SK-N-SH treated with all-trans-retinoic acid at 6 μM for 48 hours (cell line): ENCODE measurements around the gene KCNA5.

Experiments used
- ISL1 ChIP-seq: fragments of 250-450 bp; sonication (Bioruptor Pico); IDR thresholded peaks from 2 replicates; pipeline ENCODE4 v2.1.2; 2022; ENCODE audit warnings: mild to moderate bottlenecking, moderate library complexity
- ZC3H10 ChIP-seq: fragments of 250-450 bp; sonication (Bioruptor Pico); IDR thresholded peaks from 2 replicates; pipeline ENCODE4 v1.5.1; 2021; ENCODE audit warnings: mild to moderate bottlenecking, moderate library complexity
- ZNF565 ChIP-seq: fragments of 450-650 bp; formaldehyde crosslinking; conservative IDR thresholded peaks from 2 replicates; pipeline ENCODE4 v1.5.0; 2020; ENCODE audit warnings: low read depth, mild to moderate bottlenecking, moderate library complexity

- TF ChIP-seq ZNF565 (CRISPR knock-in tag) (no peak), ZC3H10 (CRISPR knock-in tag) (no peak), ISL1 (CRISPR knock-in tag) (no peak)
These were observed 19.8 kb upstream of the KCNA5 start for GRCh38 chr12:5023842-5024241.
